ENCODE measurements around the gene PPP1R9B. TPM values are rescaled to one million over a fixed set of nuclear protein-coding genes. Genes with fewer than 3 reads are reported as not detected.

PPP1R9B gene
- total RNA-seq, 1 donor from 2014 or later: 51.5 TPM

GRCh38 chr17:50181591-50182560 lies 31.4 kb upstream of the PPP1R9B start:
- no peak overlapping the region for H3K4me3 Mint-ChIP-seq
- peaks cover 14% of the 10 kb centered on the region for H3K27me3 Mint-ChIP-seq
- no peaks in the 10 kb centered on the region for H3K36me3 Mint-ChIP-seq
- DNase-seq (ENCODE audit: extremely low spot score, unreplicated experiment): no peak
- no peak for TF ChIP-seq CTCF (conservative IDR thresholded peaks at IDR 0.05)
- no peak overlapping the region for H3K27ac Mint-ChIP-seq
- peaks cover 41% of the 10 kb centered on the region for H3K4me1 Mint-ChIP-seq (ENCODE audit: unreplicated experiment)
- no peaks in the 10 kb centered on the region for H3K9me3 Mint-ChIP-seq

GRCh38 chr17:50181144-50181543 lies 30.7 kb upstream of the PPP1R9B start:
- no peaks in the 10 kb centered on the region for H3K9me3 Mint-ChIP-seq
- H3K27ac Mint-ChIP-seq: no peak overlapping the region
- TF ChIP-seq CTCF (conservative IDR thresholded peaks at IDR 0.05): no peak
- H3K36me3 Mint-ChIP-seq: no peaks in the 10 kb centered on the region
- no peak overlapping the region for H3K4me3 Mint-ChIP-seq
- H3K4me1 Mint-ChIP-seq (ENCODE audit: unreplicated experiment): peaks cover 41% of the 10 kb centered on the region
- H3K27me3 Mint-ChIP-seq: peaks cover 14% of the 10 kb centered on the region
- no peak for DNase-seq (ENCODE audit: extremely low spot score, unreplicated experiment)

GRCh38 chr17:50180620-50181019 lies 30.1 kb upstream of the PPP1R9B start:
- H3K4me3 Mint-ChIP-seq: no peak overlapping the region
- H3K27ac Mint-ChIP-seq: no peak overlapping the region
- no peak for TF ChIP-seq CTCF (conservative IDR thresholded peaks at IDR 0.05)
- H3K9me3 Mint-ChIP-seq: no peaks in the 10 kb centered on the region
- H3K36me3 Mint-ChIP-seq: no peaks in the 10 kb centered on the region
- H3K27me3 Mint-ChIP-seq: peaks cover 14% of the 10 kb centered on the region
- peaks cover 41% of the 10 kb centered on the region for H3K4me1 Mint-ChIP-seq (ENCODE audit: unreplicated experiment)
- DNase-seq (ENCODE audit: extremely low spot score, unreplicated experiment): no peak

GRCh38 chr17:50180111-50180510 lies 29.6 kb upstream of the PPP1R9B start:
- Mint-ChIP-seq H3K27ac (no peak overlapping the region), H3K36me3 (no peaks in the 10 kb centered on the region), H3K4me1 (ENCODE audit: unreplicated experiment) (peaks cover 41% of the 10 kb centered on the region), H3K4me3 (no peak overlapping the region), H3K27me3 (peaks cover 14% of the 10 kb centered on the region), H3K9me3 (no peaks in the 10 kb centered on the region)
- DNase-seq (ENCODE audit: extremely low spot score, unreplicated experiment): no peak
- TF ChIP-seq CTCF (conservative IDR thresholded peaks at IDR 0.05): no peak

- peaks cover 38% of the 10 kb centered on the region for H3K4me1 Mint-ChIP-seq (ENCODE audit: unreplicated experiment)
Measured at GRCh38 chr17:50177983-50178834, 27.7 kb upstream of the PPP1R9B start.

More at GRCh38 chr17:50177983-50178834, 27.7 kb upstream of the PPP1R9B start:
- Mint-ChIP-seq H3K36me3 (no peaks in the 10 kb centered on the region), H3K9me3 (no peaks in the 10 kb centered on the region), H3K27me3 (peaks cover 14% of the 10 kb centered on the region), H3K4me3 (peak overlapping the region; percentile 80), H3K27ac (peak overlapping the region; percentile 80)
- TF ChIP-seq CTCF (conservative IDR thresholded peaks at IDR 0.05): peak; percentile 58
- no peak for DNase-seq (ENCODE audit: extremely low spot score, unreplicated experiment)

Measured in type B pancreatic cell (in vitro differentiated cells).